Ishikawa (cell line): ENCODE measurements around the gene VAMP4.
A peak's percentile ranks its signal among the peaks of the same experiment; 100 is the strongest.

Source experiments
- CEBPB ChIP-seq: IDR thresholded peaks from 2 replicates; pipeline ENCODE4 v1.6.1; 2012
- CREB1 ChIP-seq: IDR thresholded peaks from 2 replicates; pipeline ENCODE4 v1.6.1; 2012; ENCODE audit warnings: low read depth
- EGR1 ChIP-seq: IDR thresholded peaks from 2 replicates; pipeline ENCODE4 v1.6.1; 2012
- EP300 ChIP-seq: IDR thresholded peaks from 2 replicates; pipeline ENCODE4 v1.6.1; 2012; ENCODE audit warnings: borderline replicate concordance
- FOXM1 ChIP-seq: IDR thresholded peaks from 2 replicates; pipeline ENCODE4 v1.6.1; 2012; ENCODE audit warnings: low read depth, borderline replicate concordance
- NFIC ChIP-seq: IDR thresholded peaks from 2 replicates; pipeline ENCODE4 v1.6.1; 2012
- RAD21 ChIP-seq: IDR thresholded peaks from 2 replicates; pipeline ENCODE4 v1.6.1; 2012; ENCODE audit warnings: low read depth
- TAF1 ChIP-seq: IDR thresholded peaks from 2 replicates; pipeline ENCODE4 v1.6.1; 2012; ENCODE audit warnings: low read depth, mild to moderate bottlenecking
- TCF12 ChIP-seq: IDR thresholded peaks from 2 replicates; pipeline ENCODE4 v1.6.1; 2012; ENCODE audit warnings: low read depth
- TEAD4 ChIP-seq: IDR thresholded peaks from 2 replicates; pipeline ENCODE4 v1.6.1; 2012
- USF1 ChIP-seq: IDR thresholded peaks from 2 replicates; pipeline ENCODE4 v1.6.1; 2012
- YY1 ChIP-seq: IDR thresholded peaks from 2 replicates; pipeline ENCODE4 v1.6.1; 2012; ENCODE audit warnings: low read depth
- ZBTB7A ChIP-seq: IDR thresholded peaks from 2 replicates; pipeline ENCODE4 v1.6.1; 2012; ENCODE audit warnings: low read depth
- TF ChIP-seq, protein P1 (sequence below): IDR thresholded peaks from 2 replicates; pipeline ENCODE4 v1.6.1; 2012
- TF ChIP-seq, protein P2 (sequence below): IDR thresholded peaks from 2 replicates; pipeline ENCODE4 v1.6.1; 2012; ENCODE audit warnings: low read depth, mild to moderate bottlenecking

The VAMP4 gene

DNA sequence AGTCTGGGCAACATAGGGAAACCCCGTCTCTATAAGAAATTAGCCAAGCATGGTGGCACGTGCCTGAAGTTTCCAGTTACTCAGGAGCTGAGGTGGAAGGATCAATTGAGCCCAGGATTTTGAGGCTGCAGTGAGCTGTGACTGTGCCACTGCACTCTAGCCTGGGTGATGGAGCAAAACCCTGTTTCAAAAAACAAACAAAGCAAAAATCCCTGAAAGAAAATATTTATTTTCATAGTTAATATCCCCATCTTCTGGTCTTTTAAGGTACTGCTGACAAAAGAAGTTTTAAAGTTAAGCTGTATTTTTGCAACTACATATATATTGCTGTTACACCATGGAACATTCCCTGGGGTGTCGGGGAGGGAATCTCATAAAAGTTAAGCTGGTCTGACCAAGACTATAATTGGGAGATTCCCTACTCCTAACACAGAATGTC is 26.0 kb downstream of the VAMP4 start:
- TF ChIP-seq FOXM1: no peak
- TF ChIP-seq RAD21: peak; percentile 45
- TF ChIP-seq TEAD4: no peak
- no peak for TF ChIP-seq USF1
- no peak for TF ChIP-seq EGR1
- TF ChIP-seq, protein P1, sequence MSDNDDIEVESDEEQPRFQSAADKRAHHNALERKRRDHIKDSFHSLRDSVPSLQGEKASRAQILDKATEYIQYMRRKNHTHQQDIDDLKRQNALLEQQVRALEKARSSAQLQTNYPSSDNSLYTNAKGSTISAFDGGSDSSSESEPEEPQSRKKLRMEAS: peak; percentile 61; the same call in 1 of the 2 replicates
- no peak for TF ChIP-seq CEBPB
- TF ChIP-seq ZBTB7A: no peak
- no peak for TF ChIP-seq YY1
- TF ChIP-seq TCF12: no peak
- TF ChIP-seq, protein P2, sequence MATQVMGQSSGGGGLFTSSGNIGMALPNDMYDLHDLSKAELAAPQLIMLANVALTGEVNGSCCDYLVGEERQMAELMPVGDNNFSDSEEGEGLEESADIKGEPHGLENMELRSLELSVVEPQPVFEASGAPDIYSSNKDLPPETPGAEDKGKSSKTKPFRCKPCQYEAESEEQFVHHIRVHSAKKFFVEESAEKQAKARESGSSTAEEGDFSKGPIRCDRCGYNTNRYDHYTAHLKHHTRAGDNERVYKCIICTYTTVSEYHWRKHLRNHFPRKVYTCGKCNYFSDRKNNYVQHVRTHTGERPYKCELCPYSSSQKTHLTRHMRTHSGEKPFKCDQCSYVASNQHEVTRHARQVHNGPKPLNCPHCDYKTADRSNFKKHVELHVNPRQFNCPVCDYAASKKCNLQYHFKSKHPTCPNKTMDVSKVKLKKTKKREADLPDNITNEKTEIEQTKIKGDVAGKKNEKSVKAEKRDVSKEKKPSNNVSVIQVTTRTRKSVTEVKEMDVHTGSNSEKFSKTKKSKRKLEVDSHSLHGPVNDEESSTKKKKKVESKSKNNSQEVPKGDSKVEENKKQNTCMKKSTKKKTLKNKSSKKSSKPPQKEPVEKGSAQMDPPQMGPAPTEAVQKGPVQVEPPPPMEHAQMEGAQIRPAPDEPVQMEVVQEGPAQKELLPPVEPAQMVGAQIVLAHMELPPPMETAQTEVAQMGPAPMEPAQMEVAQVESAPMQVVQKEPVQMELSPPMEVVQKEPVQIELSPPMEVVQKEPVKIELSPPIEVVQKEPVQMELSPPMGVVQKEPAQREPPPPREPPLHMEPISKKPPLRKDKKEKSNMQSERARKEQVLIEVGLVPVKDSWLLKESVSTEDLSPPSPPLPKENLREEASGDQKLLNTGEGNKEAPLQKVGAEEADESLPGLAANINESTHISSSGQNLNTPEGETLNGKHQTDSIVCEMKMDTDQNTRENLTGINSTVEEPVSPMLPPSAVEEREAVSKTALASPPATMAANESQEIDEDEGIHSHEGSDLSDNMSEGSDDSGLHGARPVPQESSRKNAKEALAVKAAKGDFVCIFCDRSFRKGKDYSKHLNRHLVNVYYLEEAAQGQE: no peak
- TF ChIP-seq CREB1: no peak
- TF ChIP-seq TAF1: no peak

DNA sequence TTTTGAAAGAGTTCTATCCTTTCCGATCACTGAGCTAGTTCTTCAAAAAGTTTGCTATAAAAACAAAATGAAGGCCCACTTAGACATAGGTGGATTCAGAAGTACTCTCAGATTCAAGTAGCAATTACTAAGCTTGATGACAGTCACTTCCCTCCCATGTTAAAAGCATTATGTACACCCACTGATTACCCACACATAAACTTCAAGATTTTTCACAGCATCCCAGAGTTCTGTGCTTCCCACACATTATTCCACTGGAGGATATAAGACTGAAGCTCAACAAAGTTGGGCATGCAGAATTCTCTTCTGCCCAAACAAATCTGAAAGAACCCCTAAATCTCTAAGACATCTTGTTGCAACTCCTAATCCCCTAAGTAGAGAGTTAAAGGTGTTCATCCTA is 29.5 kb downstream of the VAMP4 start:
- no peak for TF ChIP-seq TAF1
- no peak for TF ChIP-seq CEBPB
- TF ChIP-seq CREB1: no peak
- TF ChIP-seq RAD21: no peak
- TF ChIP-seq, protein P1: no peak
- TF ChIP-seq EP300: no peak
- TF ChIP-seq EGR1: no peak
- no peak for TF ChIP-seq ZBTB7A
- TF ChIP-seq TCF12: no peak
- TF ChIP-seq, protein P2: no peak
- no peak for TF ChIP-seq TEAD4
- no peak for TF ChIP-seq YY1
- TF ChIP-seq USF1: no peak
- no peak for TF ChIP-seq FOXM1
- TF ChIP-seq NFIC: no peak

- TF ChIP-seq CREB1 (no peak), TEAD4 (no peak), ZBTB7A (no peak), EP300 (no peak), CEBPB (no peak), NFIC (no peak), FOXM1 (no peak), EGR1 (no peak), TAF1 (no peak), YY1 (no peak), TCF12 (no peak), RAD21 (no peak), USF1 (no peak)
- TF ChIP-seq, protein P2: no peak
- TF ChIP-seq, protein P1: no peak
These were observed 30.2 kb downstream of the VAMP4 start for GRCh38 chr1:171711643-171712042.

- TF ChIP-seq CREB1 (no peak), RAD21 (no peak), ZBTB7A (no peak), YY1 (no peak), CEBPB (no peak), EP300 (no peak)
- TF ChIP-seq, protein P2: no peak
These were observed 34.3 kb downstream of the VAMP4 start for GRCh38 chr1:171707583-171707982.
